Activated naive CD4-positive, alpha-beta T cell treated with anti-CD3 and anti-CD28 coated beads for 36 hours (primary cell): ENCODE results near the gene BAD. TPM values are rescaled to one million over a fixed set of nuclear protein-coding genes. Genes with fewer than 3 reads are reported as not detected.

Experiments
- CTCF ChIA-PET: fragments of 350-600 bp; sonication (Branson Sonifier 250); formaldehyde crosslinking; loops from one replicate; lab custom pipeline; 2021; ENCODE audit warnings: antibody characterized with exemption; lab: Charles Lee
- DNase-seq: peaks from one replicate; pipeline ENCODE4 v3.0.0-alpha.2; 2020
- H3K27ac Mint-ChIP-seq: one replicate; pipeline ENCODE4 v1.8.0; 2021; ENCODE audit warnings: mild to moderate bottlenecking, mixed read lengths
- H3K27me3 Mint-ChIP-seq: one replicate; pipeline ENCODE4 v1.8.0; 2021; ENCODE audit warnings: low read depth, mixed read lengths
- H3K36me3 Mint-ChIP-seq: one replicate; pipeline ENCODE4 v1.8.0; 2021; ENCODE audit warnings: low read depth, mixed read lengths
- H3K4me1 Mint-ChIP-seq: one replicate; pipeline ENCODE4 v1.8.0; 2021; ENCODE audit warnings: low read depth, mixed read lengths
- H3K4me3 Mint-ChIP-seq: one replicate; pipeline ENCODE4 v1.8.0; 2021; ENCODE audit warnings: mild to moderate bottlenecking, moderate library complexity, mixed read lengths
- H3K9me3 Mint-ChIP-seq: one replicate; pipeline ENCODE4 v1.8.0; 2021; ENCODE audit warnings: mixed read lengths
- intact Hi-C: fragments of 100-400 bp; cut with micrococcal nuclease; formaldehyde crosslinking; loops from one replicate; pipeline ENCODE4 v1.15.1; 2023
- total RNA-seq, 2 experiments: library from RNA; stranded (reverse); gene quantifications; one replicate each; pipeline ENCODE4 v1.2.3, GENCODE V29; 2021

Gene BAD
- total RNA-seq, 2 experiments from 2014 or later = 12.8 to 14.3 TPM

DNA sequence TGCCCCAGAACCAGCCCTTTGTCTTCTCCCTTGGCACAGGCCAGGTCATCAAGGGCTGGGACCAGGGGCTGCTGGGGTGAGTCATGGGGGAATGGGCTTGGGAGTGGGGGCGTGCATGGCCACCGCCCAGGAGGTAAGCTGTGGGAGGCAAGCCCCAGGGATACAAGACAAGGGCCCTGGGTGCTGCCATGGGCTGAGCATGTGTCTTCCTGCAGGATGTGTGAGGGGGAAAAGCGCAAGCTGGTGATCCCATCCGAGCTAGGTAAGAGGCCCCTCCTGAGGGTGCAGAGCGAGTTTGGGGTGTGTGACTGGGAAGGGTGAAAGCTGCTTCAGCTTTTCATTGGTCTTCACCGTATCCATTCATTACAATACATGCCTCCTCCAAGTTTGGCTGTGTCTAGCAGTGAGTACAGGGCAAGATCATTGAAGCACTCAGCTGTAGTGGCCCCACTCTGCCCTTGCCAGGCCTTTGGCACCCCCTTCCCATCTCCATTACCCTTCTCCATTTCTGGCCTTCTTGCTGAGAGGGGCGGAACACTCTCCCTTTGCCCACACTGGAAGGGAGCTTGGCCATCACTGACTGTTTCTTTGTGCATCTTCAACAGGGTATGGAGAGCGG, 41.1 kb downstream of the BAD start:
- H3K27ac Mint-ChIP-seq = peak overlapping the region; percentile 71
- H3K4me1 Mint-ChIP-seq = peaks cover 29% of the 10 kb centered on the region
- CTCF ChIA-PET = interaction anchor here (1.3 to 1.8 kb wide), 4 partner anchors 9 to 61 kb away, joined by 5 to 7 read pairs (median 6); partner anchors contain the start of genes CATSPERZ and PLCB3
- H3K4me3 Mint-ChIP-seq = peak overlapping the region; percentile 92
- H3K27me3 Mint-ChIP-seq = no peaks in the 10 kb centered on the region
- intact Hi-C loops = loop anchor here (5.0 to 10.0 kb wide), 2 partner anchors 634 to 841 kb away; partner anchors contain the start of genes CDCA5, EHD1 and ZFPL1
- DNase-seq = no peak
- H3K36me3 Mint-ChIP-seq = peaks cover 21% of the 10 kb centered on the region
- H3K9me3 Mint-ChIP-seq = no peaks in the 10 kb centered on the region

DNA sequence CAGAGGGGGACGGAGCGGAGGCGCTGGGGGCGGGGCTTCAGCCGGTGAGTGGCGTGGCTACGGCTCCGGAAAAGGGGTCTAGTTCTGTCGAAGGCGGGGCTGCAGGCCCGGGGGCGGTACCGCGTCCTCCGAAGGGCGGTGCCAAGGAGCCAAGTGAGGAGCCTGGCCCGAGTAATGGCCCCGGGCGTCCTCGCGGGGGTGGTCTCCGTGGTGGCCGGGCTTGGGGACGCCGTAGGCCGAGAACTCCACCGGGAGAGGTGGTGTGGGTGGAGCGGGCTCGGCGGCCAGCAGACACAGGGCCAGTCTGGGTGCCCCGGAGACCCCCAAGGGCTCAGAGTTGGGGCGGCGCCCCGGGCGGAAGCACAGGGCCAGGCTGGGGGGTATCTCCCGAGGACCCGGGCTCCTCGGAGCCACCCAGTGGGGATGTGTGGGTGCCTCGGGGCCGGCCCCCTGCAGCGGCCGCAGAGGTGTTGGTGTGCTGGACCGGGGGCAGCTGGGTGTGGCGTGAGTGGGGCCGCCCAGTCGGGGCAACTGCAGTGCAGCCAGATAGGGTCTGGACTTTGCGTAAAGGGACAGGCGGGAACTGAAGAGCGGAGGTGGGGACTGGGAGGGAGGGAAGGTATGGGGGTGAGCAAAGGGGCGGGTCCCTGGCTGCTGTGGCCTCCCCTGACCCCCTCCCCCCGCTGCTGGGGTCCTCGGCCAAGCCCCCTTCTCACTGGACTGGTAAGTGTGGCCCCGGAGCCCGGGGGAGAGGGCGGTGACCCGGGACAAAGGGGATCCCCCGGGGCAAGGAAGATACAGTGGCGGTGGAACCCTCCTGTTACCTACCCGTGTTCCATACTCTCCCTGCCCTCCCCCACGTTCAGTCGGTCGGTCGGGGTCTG, 42.7 kb downstream of the BAD start:
- no peak for DNase-seq
- H3K4me1 Mint-ChIP-seq = peaks cover 33% of the 10 kb centered on the region

DNA sequence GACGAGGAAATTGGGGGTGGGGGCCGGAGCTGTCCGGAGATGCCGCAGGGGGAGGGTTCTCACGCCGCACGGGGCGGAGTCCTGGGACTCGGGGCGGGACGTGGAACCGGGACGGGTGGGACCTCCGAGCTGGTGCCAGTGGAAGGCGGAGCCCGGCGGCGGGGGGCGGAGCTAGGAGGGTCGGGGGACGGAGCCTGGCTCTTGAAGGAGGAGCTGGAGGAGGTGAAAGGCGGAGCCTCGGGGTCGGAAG, 43.3 kb downstream of the BAD start:
- no peaks in the 10 kb centered on the region for H3K27me3 Mint-ChIP-seq
- peak; percentile 100 for DNase-seq
- H3K4me3 Mint-ChIP-seq = peak overlapping the region; percentile 92
- peaks cover 33% of the 10 kb centered on the region for H3K4me1 Mint-ChIP-seq
- H3K9me3 Mint-ChIP-seq = no peaks in the 10 kb centered on the region
- peaks cover 22% of the 10 kb centered on the region for H3K36me3 Mint-ChIP-seq
- H3K27ac Mint-ChIP-seq = peak overlapping the region; percentile 98
- intact Hi-C loops = loop anchor here (1.0 to 10.0 kb wide), 11 partner anchors 11 to 844 kb away; partner anchors contain the start of genes BAD, CDCA5, DNAJC4 and EHD1
- CTCF ChIA-PET = interaction anchor here (0.9 to 1.4 kb wide), 3 partner anchors 34 to 77 kb away, joined by 4 to 7 read pairs (median 4); partner anchors contain the start of gene PRDX5

More for the DNA sequence above, 42.7 kb downstream of the BAD start:
- intact Hi-C loops = loop anchor here (1.0 to 10.0 kb wide), 11 partner anchors 11 to 843 kb away; partner anchors contain the start of genes BAD, CDCA5, DNAJC4 and EHD1
- CTCF ChIA-PET = interaction anchor here (0.9 to 1.4 kb wide), 4 partner anchors 10 to 76 kb away, joined by 4 to 7 read pairs (median 5); partner anchors contain the start of genes PLCB3 and PRDX5
- Mint-ChIP-seq H3K27ac (peak overlapping the region; percentile 98), H3K4me3 (peak overlapping the region; percentile 92), H3K9me3 (no peaks in the 10 kb centered on the region), H3K27me3 (no peaks in the 10 kb centered on the region), H3K36me3 (peaks cover 22% of the 10 kb centered on the region)

DNA sequence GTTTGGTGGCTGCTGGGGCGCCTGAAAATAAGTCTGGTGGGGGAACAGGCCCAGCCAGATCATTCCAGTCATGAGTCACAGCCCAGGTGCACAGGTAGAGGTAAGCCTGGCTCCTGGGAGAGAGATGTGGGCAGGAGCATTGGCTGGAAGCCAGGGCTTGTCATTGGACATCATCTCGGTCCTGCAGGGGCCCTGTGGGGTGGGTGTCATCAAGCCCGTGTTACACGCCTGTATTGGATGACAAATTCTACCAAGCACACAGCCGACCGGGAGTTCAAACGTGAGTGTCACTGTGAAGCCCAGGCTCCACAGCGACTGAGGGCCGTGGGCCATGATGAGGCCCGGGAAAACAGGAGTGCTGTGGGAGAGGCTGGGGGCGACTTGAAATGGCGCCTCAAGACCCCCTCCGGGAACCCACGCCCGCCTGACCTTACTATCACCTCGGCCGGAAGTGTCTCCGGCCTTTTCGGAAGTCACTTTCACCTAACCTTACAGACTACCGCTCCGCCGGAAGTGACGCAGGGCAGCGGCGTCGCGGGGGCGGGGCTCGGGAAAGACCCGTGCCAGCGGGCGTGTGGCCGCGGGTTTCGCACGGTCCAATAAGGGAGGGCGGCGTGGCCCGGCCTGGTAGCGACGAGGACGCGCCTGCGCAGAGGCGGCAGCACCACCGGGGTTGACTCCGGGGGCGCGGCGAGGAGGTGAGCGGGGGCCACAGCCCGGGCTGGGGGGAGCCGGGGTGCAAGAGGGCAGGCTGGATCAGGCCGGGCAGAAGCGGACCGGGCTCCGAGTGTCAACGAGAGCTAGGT, 43.8 kb downstream of the BAD start, which contains the start of gene FKBP2:
Gene FKBP2, plus strand, starts transcription at position 661 of the 806 bp plus-strand sequence. CDS start 1,293 bp downstream, outside the sequence.
- Mint-ChIP-seq H3K27ac (peak within 1 kb of the TSS; percentile 98), H3K4me1 (peaks cover 35% of the 10 kb centered on the region), H3K9me3 (no peaks in the 10 kb centered on the region), H3K36me3 (peaks cover 22% of the 10 kb centered on the region), H3K27me3 (no peaks in the 10 kb centered on the region), H3K4me3 (peak within 1 kb of the TSS; percentile 92)
- intact Hi-C loops = loop anchor here (1.0 to 10.0 kb wide), 11 partner anchors 10 to 844 kb away; partner anchors contain the start of genes BAD, CDCA5, DNAJC4 and EHD1
- CTCF ChIA-PET = interaction anchor here (0.9 to 1.4 kb wide), 3 partner anchors 33 to 77 kb away, joined by 4 to 7 read pairs (median 4); partner anchors contain the start of gene PRDX5
- peak; percentile 97 for DNase-seq

DNA sequence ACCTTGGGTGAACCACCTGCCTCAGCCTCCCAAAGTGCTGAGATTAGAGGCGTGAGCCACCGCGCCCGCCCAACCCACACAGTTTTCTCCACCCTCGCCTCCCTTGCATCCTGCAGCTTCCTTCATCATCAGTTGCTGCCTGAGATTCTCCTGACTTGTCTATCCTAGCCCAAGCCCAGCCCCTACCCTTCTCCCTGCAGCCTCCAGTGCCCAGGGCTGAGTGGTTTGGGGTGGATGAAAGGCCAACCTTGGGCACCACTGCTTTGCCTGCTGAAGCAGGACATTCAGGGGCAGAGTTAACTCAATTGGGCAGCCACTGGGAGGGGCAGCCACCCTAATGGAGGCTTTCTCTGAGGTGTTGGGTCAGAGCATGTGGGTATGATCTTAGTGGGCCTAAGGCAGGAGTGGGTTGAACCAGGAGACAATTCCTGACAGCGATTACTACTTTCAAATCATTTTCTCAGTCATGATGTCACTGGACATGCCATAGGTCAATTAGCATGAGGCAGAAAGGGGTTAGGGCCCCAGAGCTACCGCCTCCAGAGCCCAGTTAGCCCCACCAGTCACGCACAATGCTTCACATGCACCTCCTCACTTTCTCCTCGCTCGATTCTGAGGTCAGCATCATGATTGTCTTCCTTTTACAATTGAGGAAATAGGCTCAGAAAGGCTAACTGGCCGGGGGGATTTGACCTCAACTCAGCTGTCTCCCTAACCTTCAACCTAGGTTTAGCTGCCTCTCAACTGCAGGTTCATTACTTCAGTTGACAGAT, 44.6 kb downstream of the BAD start:
- CTCF ChIA-PET = interaction anchor here (2.7 kb wide), 1 partner anchor 61 kb away, joined by 6 read pairs; the partner anchor contains the start of gene CATSPERZ
- peaks cover 23% of the 10 kb centered on the region for H3K36me3 Mint-ChIP-seq
- H3K4me3 Mint-ChIP-seq = peak overlapping the region; percentile 92
- H3K27ac Mint-ChIP-seq = peak overlapping the region; percentile 98
- H3K4me1 Mint-ChIP-seq = peaks cover 37% of the 10 kb centered on the region
- peak; percentile 40 for DNase-seq
- no peaks in the 10 kb centered on the region for H3K27me3 Mint-ChIP-seq
- intact Hi-C loops = loop anchor here (2.0 to 10.0 kb wide), 4 partner anchors 45 to 845 kb away; partner anchors contain the start of genes BAD, CDCA5, EHD1 and GPR137
- no peaks in the 10 kb centered on the region for H3K9me3 Mint-ChIP-seq

DNA sequence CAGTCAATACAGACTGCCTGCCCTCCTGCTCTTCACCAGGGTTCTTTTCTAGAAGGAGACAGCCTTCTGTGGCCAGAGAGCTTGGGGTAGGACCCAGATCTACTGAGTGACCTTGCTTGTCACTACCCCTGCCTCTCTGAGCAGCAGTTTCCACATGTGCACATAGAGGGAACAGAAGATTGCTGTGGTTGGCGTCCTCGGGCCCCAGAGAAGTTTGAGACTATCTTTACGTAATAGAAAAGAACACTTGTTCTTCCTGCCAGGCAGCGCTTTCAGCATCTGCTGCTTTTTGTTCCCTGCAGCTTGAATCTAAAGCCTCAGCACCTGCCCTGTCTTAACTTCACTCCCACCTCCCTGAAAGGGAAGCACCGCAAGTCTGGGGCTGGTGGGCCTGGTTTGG, 45.5 kb downstream of the BAD start:
- Mint-ChIP-seq H3K36me3 (peaks cover 22% of the 10 kb centered on the region), H3K27me3 (no peaks in the 10 kb centered on the region), H3K9me3 (no peaks in the 10 kb centered on the region), H3K27ac (peak overlapping the region; percentile 98), H3K4me1 (peaks cover 37% of the 10 kb centered on the region), H3K4me3 (peak overlapping the region; percentile 27)
- intact Hi-C loops = no loop called here
- CTCF ChIA-PET = interaction anchor here (0.7 to 2.7 kb wide), 3 partner anchors 41 to 66 kb away, joined by 3 to 6 read pairs (median 4); partner anchors contain the start of gene CATSPERZ
- no peak for DNase-seq

DNA sequence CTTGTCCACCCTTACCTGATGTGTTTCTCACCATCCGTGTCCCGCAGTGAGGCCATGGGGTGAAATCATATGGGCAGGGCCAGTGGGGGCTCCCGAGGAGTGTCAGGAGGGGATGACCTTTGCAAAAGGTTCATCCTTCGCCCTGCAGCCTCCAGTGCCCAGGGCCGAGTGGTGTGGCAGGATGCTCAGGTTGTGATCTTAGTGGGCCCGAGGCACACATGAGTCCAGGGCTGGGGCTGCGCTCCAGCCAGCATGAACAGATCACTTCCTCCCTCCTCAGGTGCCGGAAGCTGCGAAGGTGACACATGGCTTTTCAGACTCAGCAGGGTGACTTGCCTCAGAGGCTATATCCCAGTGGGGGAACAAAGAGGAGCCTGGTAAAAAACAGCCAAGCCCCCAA, 46.4 kb downstream of the BAD start:
- peaks cover 14% of the 10 kb centered on the region for H3K36me3 Mint-ChIP-seq
- CTCF ChIA-PET = interaction anchor here (0.8 to 2.7 kb wide), 3 partner anchors 47 to 67 kb away, joined by 3 to 6 read pairs (median 3); partner anchors contain the start of genes CATSPERZ and GPR137
- H3K9me3 Mint-ChIP-seq = no peaks in the 10 kb centered on the region

DNA sequence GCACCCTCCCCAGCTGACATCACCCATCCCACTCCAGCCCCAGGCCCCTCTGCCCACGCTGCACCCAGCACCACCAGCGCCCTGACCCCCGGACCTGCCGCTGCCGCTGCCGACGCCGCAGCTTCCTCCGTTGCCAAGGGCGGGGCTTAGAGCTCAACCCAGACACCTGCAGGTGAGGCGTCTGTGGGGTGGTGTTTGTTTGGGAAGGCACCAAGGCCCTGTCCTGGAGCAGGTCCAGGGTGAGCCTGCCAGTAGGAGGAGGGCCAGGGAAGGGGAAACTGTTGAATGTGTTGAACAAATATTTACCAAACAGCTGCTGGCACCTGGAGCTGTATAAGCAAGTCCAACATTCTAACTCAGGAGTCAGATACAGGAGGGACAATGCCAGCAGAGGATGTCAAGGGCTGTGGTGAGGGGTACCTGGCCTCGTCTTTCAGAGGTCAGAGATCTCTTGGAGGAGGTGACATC, 46.9 kb downstream of the BAD start:
- CTCF ChIA-PET = interaction anchor here (0.7 to 2.7 kb wide), 4 partner anchors 31 to 118 kb away, joined by 3 to 6 read pairs (median 4); partner anchors contain the start of genes CATSPERZ and FERMT3
- intact Hi-C loops = no loop called here
- Mint-ChIP-seq H3K4me3 (no peak overlapping the region), H3K27me3 (no peaks in the 10 kb centered on the region), H3K27ac (peak overlapping the region; percentile 59), H3K4me1 (peaks cover 27% of the 10 kb centered on the region), H3K9me3 (no peaks in the 10 kb centered on the region), H3K36me3 (peaks cover 11% of the 10 kb centered on the region)
- no peak for DNase-seq

More for the DNA sequence above, 46.4 kb downstream of the BAD start:
- intact Hi-C loops = no loop called here
- peaks cover 30% of the 10 kb centered on the region for H3K4me1 Mint-ChIP-seq
- H3K27ac Mint-ChIP-seq = peak overlapping the region; percentile 98
- no peak overlapping the region for H3K4me3 Mint-ChIP-seq
- H3K27me3 Mint-ChIP-seq = no peaks in the 10 kb centered on the region
- no peak for DNase-seq

DNA sequence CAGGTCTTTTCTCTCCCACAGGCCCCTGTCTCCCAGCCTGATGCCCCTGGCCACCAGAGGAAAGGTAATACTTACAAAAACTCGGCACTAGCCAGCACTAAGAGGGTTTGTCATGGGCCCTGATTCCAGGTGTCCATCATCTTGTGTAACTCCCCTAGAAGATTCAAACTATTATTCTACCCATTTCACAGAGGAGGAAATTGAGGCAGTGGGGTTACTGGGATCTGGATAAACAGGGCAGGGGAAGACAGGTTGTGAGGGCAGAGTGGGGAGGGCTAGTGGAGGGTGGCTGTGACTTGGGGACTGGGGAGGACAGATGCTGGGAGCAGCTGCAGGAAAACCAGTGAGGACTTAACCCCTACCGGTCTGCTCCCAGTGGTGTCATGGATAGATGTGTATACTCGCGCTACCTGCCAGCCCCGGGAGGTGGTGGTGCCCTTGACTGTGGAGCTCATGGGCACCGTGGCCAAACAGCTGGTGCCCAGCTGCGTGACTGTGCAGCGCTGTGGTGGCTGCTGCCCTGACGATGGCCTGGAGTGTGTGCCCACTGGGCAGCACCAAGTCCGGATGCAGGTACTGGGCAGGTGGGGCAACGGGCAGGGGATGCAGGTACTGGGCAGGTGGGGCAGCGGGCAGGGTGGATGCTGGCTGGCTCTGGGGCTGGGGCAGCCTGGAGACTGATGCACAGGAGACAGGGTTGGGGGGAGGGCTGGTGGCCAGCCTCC, 48.9 kb downstream of the BAD start:
- Mint-ChIP-seq H3K4me1 (peaks cover 35% of the 10 kb centered on the region), H3K9me3 (no peaks in the 10 kb centered on the region), H3K4me3 (peak overlapping the region; percentile 81), H3K27ac (peak overlapping the region; percentile 59), H3K27me3 (no peaks in the 10 kb centered on the region), H3K36me3 (peaks cover 10% of the 10 kb centered on the region)
- DNase-seq = no peak
- intact Hi-C loops = no loop called here
- CTCF ChIA-PET = interaction anchor here (1.0 to 1.3 kb wide), 2 partner anchors 9 to 42 kb away, joined by 3 read pairs; no protein-coding TSS in a partner anchor
